Endodermal cell (in vitro differentiated cells): ENCODE measurements around the gene PSMD4. TPM values are rescaled to one million over a fixed set of nuclear protein-coding genes. Genes with fewer than 3 reads are reported as not detected.

ENCODE experiments used
- DNase-seq: peaks from one replicate; pipeline ENCODE4 v3.0.0-alpha.2; 2017
- H3K27ac ChIP-seq: 2 replicates; pipeline ENCODE4 v1.5.1; 2013; ENCODE audit warnings: mild to moderate bottlenecking, low read depth, low read length, moderate library complexity
- H3K27me3 ChIP-seq: 2 replicates; pipeline ENCODE4 v1.6.1; 2013; ENCODE audit warnings: mild to moderate bottlenecking, low read length, moderate library complexity; ENCODE audit not compliant: insufficient read depth, control insufficient read depth, poor library complexity, severe bottlenecking
- H3K36me3 ChIP-seq: 2 replicates; pipeline ENCODE4 v1.7.0; 2013; ENCODE audit warnings: mild to moderate bottlenecking, low read length, moderate library complexity; ENCODE audit not compliant: control insufficient read depth, insufficient read depth
- H3K4me1 ChIP-seq: one replicate; pipeline ENCODE4 v1.7.0; 2013; ENCODE audit warnings: low read length; ENCODE audit not compliant: control insufficient read depth, insufficient read depth
- H3K4me3 ChIP-seq: 2 replicates; pipeline ENCODE4 v1.5.1; 2013; ENCODE audit warnings: mild to moderate bottlenecking, low read length, moderate library complexity
- H3K9ac ChIP-seq: 2 replicates; pipeline ENCODE4 v1.6.1; 2013; ENCODE audit warnings: mild to moderate bottlenecking, low read length, moderate library complexity; ENCODE audit not compliant: poor library complexity, severe bottlenecking; ENCODE audit errors: extremely low read depth
- H3K9me3 ChIP-seq: 2 replicates; pipeline ENCODE4 v1.6.1; 2013; ENCODE audit warnings: mild to moderate bottlenecking, low read length, moderate library complexity; ENCODE audit not compliant: control insufficient read depth
- H3K27ac Mint-ChIP-seq: 2 replicates; pipeline ENCODE4 v1.8.0; 2020; ENCODE audit warnings: mixed read lengths
- H3K27me3 Mint-ChIP-seq: 2 replicates; pipeline ENCODE4 v1.8.0; 2021; ENCODE audit warnings: mild to moderate bottlenecking, mixed read lengths; ENCODE audit not compliant: insufficient read depth
- H3K36me3 Mint-ChIP-seq: 2 replicates; pipeline ENCODE4 v1.8.0; 2020; ENCODE audit warnings: low read depth, mixed read lengths
- H3K4me1 Mint-ChIP-seq: 2 replicates; pipeline ENCODE4 v1.8.0; 2020; ENCODE audit warnings: mixed read lengths
- H3K4me3 Mint-ChIP-seq: 2 replicates; pipeline ENCODE4 v1.8.0; 2020; ENCODE audit warnings: mild to moderate bottlenecking, moderate library complexity, mixed read lengths
- H3K9me3 Mint-ChIP-seq: 2 replicates; pipeline ENCODE4 v1.8.0; 2020; ENCODE audit warnings: mild to moderate bottlenecking, mixed read lengths
- CTCF ChIP-seq: fragments of 200-600 bp; sonication (generic); conservative IDR thresholded peaks from 2 replicates; pipeline ENCODE4 v1.5.0; 2021; ENCODE audit warnings: antibody characterized with exemption, mild to moderate bottlenecking
- WGBS, 2 experiments: methylation state at CpG; one replicate each; pipeline versions ENCODE4 v1.1.5 to v1.1.7; 2013; ENCODE audit warnings: missing lambda C conversion rate in 2 of 2, mixed read lengths in 1 of 2; ENCODE audit not compliant: insufficient coverage in 1 of 2, insufficient read length in 1 of 2; 5-methylcytosine and 5-hydroxymethylcytosine counted together
- total RNA-seq, 2 donors: library from RNA; stranded (reverse); fragmentation: NEBNext Ultra II Directional in 1 of 2; extraction: Animal tissue kit (Norgen Biotek cat#: 25700) in 1 of 2; gene quantifications; 2 replicates in 1 of 2; 3 replicates in 1 of 2; pipeline ENCODE4 v1.2.1, GENCODE V29; 2021

PSMD4 gene
- total RNA-seq, 2 donors from 2014 or later = 188 to 205 TPM

- Histone ChIP-seq H3K4me1 (peaks cover 4% of the 10 kb centered on the region), H3K36me3 (peaks cover 54% of the 10 kb centered on the region), H3K9ac (no peak overlapping the region), H3K4me3 (no peak overlapping the region), H3K27ac (no peak overlapping the region), H3K9me3 (no peaks in the 10 kb centered on the region), H3K27me3 (no peaks in the 10 kb centered on the region)
- 90 to 92% methylated on average over 4 to 7 of the region's 7 CpGs for WGBS, 2 experiments
- H3K9me3 Mint-ChIP-seq = no peaks in the 10 kb centered on the region
- no peak for DNase-seq
- H3K36me3 Mint-ChIP-seq = peaks cover 45% of the 10 kb centered on the region
- H3K27ac Mint-ChIP-seq = no peak overlapping the region
- TF ChIP-seq CTCF = no peak
- no peak overlapping the region for H3K4me3 Mint-ChIP-seq
- H3K4me1 Mint-ChIP-seq = peaks cover 13% of the 10 kb centered on the region
- H3K27me3 Mint-ChIP-seq = no peaks in the 10 kb centered on the region
Observed at GRCh38 chr1:151287341-151287699, 32.8 kb downstream of the PSMD4 start.

GRCh38 chr1:151287767-151288500, 33.4 kb downstream of the PSMD4 start:
- peaks cover 13% of the 10 kb centered on the region for H3K4me1 Mint-ChIP-seq
- H3K27me3 ChIP-seq = no peaks in the 10 kb centered on the region
- H3K9me3 Mint-ChIP-seq = no peaks in the 10 kb centered on the region
- H3K4me1 ChIP-seq = peaks cover 4% of the 10 kb centered on the region
- peaks cover 61% of the 10 kb centered on the region for H3K36me3 ChIP-seq
- H3K4me3 ChIP-seq = no peak overlapping the region
- 95% methylated on average over 17 to 22 of the region's 22 CpGs for WGBS, 2 experiments
- peaks cover 50% of the 10 kb centered on the region for H3K36me3 Mint-ChIP-seq
- H3K4me3 Mint-ChIP-seq = no peak overlapping the region
- no peaks in the 10 kb centered on the region for H3K9me3 ChIP-seq
- H3K27me3 Mint-ChIP-seq = no peaks in the 10 kb centered on the region
- TF ChIP-seq CTCF = no peak
- no peak overlapping the region for H3K27ac ChIP-seq
- no peak for DNase-seq
- H3K27ac Mint-ChIP-seq = peak overlapping the region; percentile 35
- no peak overlapping the region for H3K9ac ChIP-seq

- no peaks in the 10 kb centered on the region for H3K27me3 Mint-ChIP-seq
- Histone ChIP-seq H3K9me3 (no peaks in the 10 kb centered on the region), H3K27ac (no peak overlapping the region), H3K4me1 (peaks cover 2% of the 10 kb centered on the region), H3K9ac (no peak overlapping the region), H3K4me3 (no peak overlapping the region), H3K36me3 (peaks cover 62% of the 10 kb centered on the region), H3K27me3 (no peaks in the 10 kb centered on the region)
- peaks cover 11% of the 10 kb centered on the region for H3K4me1 Mint-ChIP-seq
- WGBS, 2 experiments = 93 to 97% methylated on average over 14 of the region's 14 CpGs
- H3K9me3 Mint-ChIP-seq = no peaks in the 10 kb centered on the region
- DNase-seq = no peak
- peaks cover 54% of the 10 kb centered on the region for H3K36me3 Mint-ChIP-seq
- TF ChIP-seq CTCF = no peak
- H3K27ac Mint-ChIP-seq = no peak overlapping the region
- no peak overlapping the region for H3K4me3 Mint-ChIP-seq
Observed at GRCh38 chr1:151288502-151288901, 34.0 kb downstream of the PSMD4 start.
